Upper lobe of right lung (tissue), 1 donor: ENCODE results near the gene VRK2. TPM values are rescaled to one million over a fixed set of nuclear protein-coding genes. Genes with fewer than 3 reads are reported as not detected.
A peak's percentile ranks its signal among the peaks of the same experiment; 100 is the strongest.

Source experiments
- ATAC-seq: fragments of 200-7000 bp; cut with Tn5 transposase; one replicate; pipeline ENCODE4 v1.9.1; 2020; ENCODE audit warnings: mild to moderate bottlenecking, moderate library complexity
- DNase-seq: peaks from one replicate; pipeline ENCODE4 v3.0.0-alpha.2; 2020
- H3K27ac ChIP-seq: fragments of 200-600 bp; one replicate; pipeline ENCODE4 v1.8.0; 2022
- H3K27me3 ChIP-seq: fragments of 200-600 bp; one replicate; pipeline ENCODE4 v1.8.0; 2022; ENCODE audit warnings: mild to moderate bottlenecking
- H3K36me3 ChIP-seq: fragments of 200-600 bp; one replicate; pipeline ENCODE4 v1.8.0; 2022
- H3K4me1 ChIP-seq: fragments of 200-600 bp; one replicate; pipeline ENCODE4 v1.8.0; 2022
- H3K4me3 ChIP-seq: fragments of 200-600 bp; one replicate; pipeline ENCODE4 v1.8.0; 2022; ENCODE audit warnings: mild to moderate bottlenecking
- H3K9me3 ChIP-seq: fragments of 200-600 bp; one replicate; pipeline ENCODE4 v1.8.0; 2022
- intact Hi-C: fragments of 100-400 bp; cut with DNase I; formaldehyde crosslinking; loops from one replicate; pipeline ENCODE4 v1.11.0; 2022
- long read RNA-seq: library from polyadenylated mRNA; unstranded; transcript quantifications from one replicate; pipeline ENCODE4 v2.0.0, GENCODE V29; 2021
- total RNA-seq: library from RNA; stranded (reverse); fragmentation: NEBNext Ultra II Directional; extraction: Animal tissue kit (Norgen Biotek cat#: 25700); gene quantifications from one replicate; pipeline ENCODE4 v1.2.1, GENCODE V29; 2021
- TF ChIP-seq, protein P1 (sequence below): fragments of 200-600 bp; IDR thresholded peaks from one replicate; pipeline ENCODE4 v1.8.0; 2022; ENCODE audit warnings: antibody characterized with exemption
- donor health status: DM: no; HTN: yes; CAD: no; lungs with severe emphysema.

Gene VRK2
- total RNA-seq, result 23.8 TPM
- long read RNA-seq, transcript VRK2-201 (13 exons, 1,888 nt), result major isoform, 11 of 45 reads
- long read RNA-seq, partial matches to known transcripts, result 15 of 45 reads
- long read RNA-seq, other reads (novel, unspliced or antisense), result 19 of 45 reads

DNA sequence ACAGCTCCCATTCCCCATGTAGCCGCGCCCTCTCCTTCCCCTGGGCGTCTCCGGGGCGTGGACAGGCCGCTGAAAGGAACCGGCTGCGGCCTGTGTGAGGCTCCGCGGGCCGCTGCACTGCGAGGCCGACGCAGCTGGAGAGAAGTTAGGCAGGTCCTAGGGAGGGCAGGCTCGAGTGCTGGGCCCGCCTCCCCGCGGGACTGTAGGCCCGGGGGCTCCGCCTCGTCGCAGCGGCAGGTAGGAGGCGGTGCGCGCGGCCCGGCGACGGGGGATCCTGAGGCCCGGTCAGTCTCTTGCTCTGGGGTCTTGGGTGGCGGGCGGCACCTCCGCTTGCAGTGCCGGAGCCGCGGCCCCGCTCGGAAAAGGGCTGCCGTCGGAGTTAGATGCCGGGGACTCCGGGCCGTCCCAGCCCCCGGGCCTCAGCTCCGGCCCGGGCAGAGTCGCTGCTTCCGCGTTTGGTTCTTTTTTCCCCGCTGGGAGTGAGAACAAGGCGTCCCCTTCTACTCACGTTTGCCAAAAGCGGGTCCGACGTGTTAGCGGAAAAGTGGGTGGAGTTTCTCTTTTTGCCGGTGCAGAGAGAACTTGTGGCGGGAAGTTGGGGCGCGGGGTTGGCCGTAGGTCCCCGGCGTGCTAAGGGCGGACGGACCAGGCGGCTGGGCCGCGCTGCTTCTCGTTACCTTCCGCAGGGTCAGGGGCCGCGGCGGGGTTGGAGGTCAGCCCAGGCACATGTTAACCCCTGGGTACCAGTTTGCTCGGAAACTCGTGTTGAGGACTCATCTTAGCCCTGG lies at the start of gene VRK2:
VRK2 (plus strand) TSS at position 222 of the 788 bp plus-strand sequence. CDS start 2,026 bp downstream, outside the sequence.
- TF ChIP-seq, protein P1, sequence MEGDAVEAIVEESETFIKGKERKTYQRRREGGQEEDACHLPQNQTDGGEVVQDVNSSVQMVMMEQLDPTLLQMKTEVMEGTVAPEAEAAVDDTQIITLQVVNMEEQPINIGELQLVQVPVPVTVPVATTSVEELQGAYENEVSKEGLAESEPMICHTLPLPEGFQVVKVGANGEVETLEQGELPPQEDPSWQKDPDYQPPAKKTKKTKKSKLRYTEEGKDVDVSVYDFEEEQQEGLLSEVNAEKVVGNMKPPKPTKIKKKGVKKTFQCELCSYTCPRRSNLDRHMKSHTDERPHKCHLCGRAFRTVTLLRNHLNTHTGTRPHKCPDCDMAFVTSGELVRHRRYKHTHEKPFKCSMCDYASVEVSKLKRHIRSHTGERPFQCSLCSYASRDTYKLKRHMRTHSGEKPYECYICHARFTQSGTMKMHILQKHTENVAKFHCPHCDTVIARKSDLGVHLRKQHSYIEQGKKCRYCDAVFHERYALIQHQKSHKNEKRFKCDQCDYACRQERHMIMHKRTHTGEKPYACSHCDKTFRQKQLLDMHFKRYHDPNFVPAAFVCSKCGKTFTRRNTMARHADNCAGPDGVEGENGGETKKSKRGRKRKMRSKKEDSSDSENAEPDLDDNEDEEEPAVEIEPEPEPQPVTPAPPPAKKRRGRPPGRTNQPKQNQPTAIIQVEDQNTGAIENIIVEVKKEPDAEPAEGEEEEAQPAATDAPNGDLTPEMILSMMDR, result peak; percentile 12
- Histone ChIP-seq H3K36me3 (no peaks in the 10 kb centered on the region), H3K27me3 (no peaks in the 10 kb centered on the region), H3K9me3 (no peaks in the 10 kb centered on the region), H3K4me3 (peak within 1 kb of the TSS; percentile 78), H3K27ac (peak within 1 kb of the TSS; percentile 96), H3K4me1 (peaks cover 21% of the 10 kb centered on the region)
- ATAC-seq (peak; percentile 98), DNase-seq (peak; percentile 97)
- intact Hi-C loops, result no loop called here

DNA sequence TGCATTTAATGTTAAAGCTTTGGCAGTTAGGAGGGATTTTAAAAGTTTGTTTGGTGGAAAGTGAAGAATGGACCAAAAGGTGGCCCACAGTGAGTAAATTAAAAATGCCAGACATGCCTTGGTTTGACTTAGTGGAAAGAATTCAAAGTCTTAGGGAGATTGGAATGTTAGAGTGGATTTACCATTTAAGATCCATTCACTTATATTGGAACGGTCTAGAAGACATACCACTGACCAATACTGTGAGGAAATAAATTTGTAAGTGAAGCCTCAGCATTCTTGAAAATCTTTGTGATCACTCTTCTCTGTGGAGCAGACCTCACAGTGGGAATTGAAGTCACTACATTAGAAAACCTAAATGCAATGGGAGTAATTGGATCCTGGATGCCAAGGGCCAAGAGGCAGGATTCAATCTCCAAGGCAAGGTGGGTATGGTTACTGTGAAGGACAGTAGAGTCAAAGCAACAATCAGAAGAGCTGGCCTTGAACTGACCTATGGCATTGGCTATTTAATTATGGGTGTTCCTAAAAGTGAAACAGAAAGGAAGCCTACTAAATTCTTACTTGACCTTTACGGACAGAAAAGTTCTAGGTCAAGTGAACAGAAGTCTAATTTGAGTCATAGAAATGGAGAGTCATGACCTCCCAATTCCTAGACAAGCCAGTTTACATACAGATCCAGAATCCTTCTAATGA lies 40.2 kb upstream of the VRK2 start:
- ATAC-seq (no peak), DNase-seq (no peak)
- Histone ChIP-seq H3K36me3 (no peaks in the 10 kb centered on the region), H3K4me3 (no peak overlapping the region), H3K9me3 (no peaks in the 10 kb centered on the region), H3K4me1 (no peaks in the 10 kb centered on the region), H3K27me3 (no peaks in the 10 kb centered on the region), H3K27ac (no peak overlapping the region)
- TF ChIP-seq, protein P1, result no peak
- intact Hi-C loops, result no loop called here

- DNase-seq, result no peak
- H3K4me1 ChIP-seq, result no peaks in the 10 kb centered on the region
- TF ChIP-seq, protein P1, result no peak
- H3K4me3 ChIP-seq, result no peak overlapping the region
- intact Hi-C loops, result no loop called here
- no peaks in the 10 kb centered on the region for H3K9me3 ChIP-seq
- H3K27me3 ChIP-seq, result no peaks in the 10 kb centered on the region
- ATAC-seq, result no peak
- H3K36me3 ChIP-seq, result no peaks in the 10 kb centered on the region
- no peak overlapping the region for H3K27ac ChIP-seq
Observed at GRCh38 chr2:58006952-58007284, 39.7 kb upstream of the VRK2 start.

GRCh38 chr2:58010599-58010998 lies 36.0 kb upstream of the VRK2 start:
- Histone ChIP-seq H3K4me1 (no peaks in the 10 kb centered on the region), H3K27ac (no peak overlapping the region), H3K36me3 (no peaks in the 10 kb centered on the region), H3K27me3 (no peaks in the 10 kb centered on the region), H3K4me3 (no peak overlapping the region), H3K9me3 (no peaks in the 10 kb centered on the region)
- intact Hi-C loops, result no loop called here
- TF ChIP-seq, protein P1, result no peak
- no peak for DNase-seq
- no peak for ATAC-seq

- Histone ChIP-seq H3K4me1 (no peaks in the 10 kb centered on the region), H3K9me3 (no peaks in the 10 kb centered on the region), H3K27ac (no peak overlapping the region), H3K4me3 (no peak overlapping the region), H3K36me3 (no peaks in the 10 kb centered on the region), H3K27me3 (no peaks in the 10 kb centered on the region)
- ATAC-seq (no peak), DNase-seq (no peak)
- TF ChIP-seq, protein P1, result no peak
- intact Hi-C loops, result no loop called here
Observed at GRCh38 chr2:58019229-58019628, 27.4 kb upstream of the VRK2 start.
